H1 (cell line): ENCODE results near the gene SLC39A11. TPM values are rescaled to one million over a fixed set of nuclear protein-coding genes. Genes with fewer than 3 reads are reported as not detected.

Experiments used
- CTCF ChIA-PET: fragments of 300-600 bp; sonication (Branson Sonifier 250); formaldehyde crosslinking; loops from one replicate; lab custom pipeline; 2021; ENCODE audit not compliant: partially characterized antibody; lab: Charles Lee
- POLR2A ChIA-PET: fragments of 300-600 bp; sonication (Branson Sonifier 250); formaldehyde crosslinking; loops from one replicate; lab custom pipeline; 2021; ENCODE audit warnings: inconsistent platforms; ENCODE audit not compliant: partially characterized antibody; lab: Charles Lee
- DNase-seq, 2 experiments: peaks; one replicate each; pipeline versions ENCODE4 v3.0.0 to v3.0.0-alpha.2; 2010 to 2022; ENCODE audit warnings: low spot score in 2 of 2, low read depth in 1 of 2, mixed read lengths in 1 of 2
- FAIRE-seq: peaks from 2 replicates; lab custom pipeline; 2011; peaks lifted over from hg19 to GRCh38; lab: Jason Lieb, UNC
- H2AFZ ChIP-seq: 2 replicates; pipeline ENCODE4 v1.8.1; 2012; ENCODE audit warnings: low read length, inconsistent platforms
- H2AK5ac ChIP-seq: 2 replicates; pipeline ENCODE4 v1.6.1; 2013; ENCODE audit warnings: low read depth, low read length
- H2BK120ac ChIP-seq: replicated peaks from 2 replicates; pipeline ENCODE3; 2013; ENCODE audit warnings: low read depth, low read length, inconsistent platforms
- H2BK12ac ChIP-seq: 2 replicates; pipeline ENCODE4 v1.6.1; 2013; ENCODE audit warnings: low read depth, low read length
- H2BK15ac ChIP-seq: 2 replicates; pipeline ENCODE4 v1.6.1; 2013; ENCODE audit warnings: low read length
- H2BK20ac ChIP-seq: 2 replicates; pipeline ENCODE4 v1.6.1; 2013; ENCODE audit warnings: low read length
- H2BK5ac ChIP-seq: 2 replicates; pipeline ENCODE4 v1.6.1; 2013; ENCODE audit warnings: low read depth, low read length
- H3K14ac ChIP-seq: 2 replicates; pipeline ENCODE4 v1.6.1; 2013; ENCODE audit warnings: inconsistent platforms; ENCODE audit not compliant: insufficient read length
- H3K18ac ChIP-seq: 2 replicates; pipeline ENCODE4 v1.6.1; 2013; ENCODE audit warnings: low read length; ENCODE audit errors: extremely low read depth
- H3K23ac ChIP-seq: 2 replicates; pipeline ENCODE4 v1.6.1; 2013; ENCODE audit warnings: inconsistent platforms; ENCODE audit not compliant: insufficient read length
- H3K23me2 ChIP-seq: 2 replicates; pipeline ENCODE4 v1.6.1; 2013; ENCODE audit warnings: low read depth, low read length
- H3K27ac ChIP-seq: 2 replicates; pipeline ENCODE4 v1.6.1; 2011; ENCODE audit warnings: low read depth, low read length, inconsistent platforms
- H3K27me3 ChIP-seq, 4 experiments: replicated peaks in 1 of 4; 1 replicate in 1 of 4; 2 replicates in 3 of 4; pipeline versions ENCODE4 v1.6.1 to v1.8.1; 2011 to 2013; ENCODE audit warnings: low read length in 3 of 4, mild to moderate bottlenecking in 3 of 4, inconsistent platforms in 2 of 4, mixed read lengths in 2 of 4, moderate library complexity in 1 of 4; ENCODE audit not compliant: control insufficient read depth in 3 of 4, insufficient read depth in 3 of 4; ENCODE audit errors: extremely low read depth in 1 of 4
- H3K36me3 ChIP-seq, 4 experiments: 2 replicates each; pipeline versions ENCODE4 v1.6.1 to v1.8.1; 2011 to 2013; ENCODE audit warnings: mild to moderate bottlenecking in 4 of 4, low read length in 3 of 4, moderate library complexity in 2 of 4, control low read depth in 1 of 4, inconsistent platforms in 1 of 4; ENCODE audit not compliant: insufficient read depth in 4 of 4, control insufficient read depth in 2 of 4
- H3K4ac ChIP-seq: replicated peaks from 2 replicates; pipeline ENCODE3; 2013; ENCODE audit warnings: low read length, low read depth, mixed read lengths, inconsistent platforms; ENCODE audit not compliant: insufficient read length
- H3K4me1 ChIP-seq, 4 experiments: replicated peaks in 1 of 4; 1 replicate in 1 of 4; 2 replicates in 3 of 4; pipeline versions ENCODE4 v1.6.1 to v1.8.1; 2011 to 2013; ENCODE audit warnings: low read length in 3 of 4, inconsistent platforms in 2 of 4, mixed read lengths in 1 of 4; ENCODE audit not compliant: insufficient read depth in 4 of 4, control insufficient read depth in 3 of 4
- H3K4me2 ChIP-seq, 2 experiments: 2 replicates each; pipeline versions ENCODE4 v1.6.1 to v1.8.1; 2011 to 2013; ENCODE audit warnings: low read depth in 2 of 2, low read length in 2 of 2, control low read depth in 1 of 2, inconsistent platforms in 1 of 2, mild to moderate bottlenecking in 1 of 2; ENCODE audit not compliant: insufficient read depth in 1 of 2
- H3K4me3 ChIP-seq, 4 experiments: fragments of 200-600, 300-600 bp in 1 of 4; sonication (generic), shearing (Covaris generic), sonication (Bioruptor Twin) in 1 of 4; 2 replicates each; pipeline versions ENCODE4 v1.5.1 to v1.8.1; 2011 to 2016; ENCODE audit warnings: low read length in 4 of 4, low read depth in 3 of 4, control low read depth in 2 of 4, inconsistent platforms in 2 of 4, mild to moderate bottlenecking in 2 of 4, mixed read lengths in 1 of 4, moderate library complexity in 1 of 4; ENCODE audit not compliant: insufficient read depth in 2 of 4; ENCODE audit errors: extremely low read depth in 1 of 4
- H3K56ac ChIP-seq: replicated peaks from 2 replicates; pipeline ENCODE3; 2013; ENCODE audit warnings: low read depth, mild to moderate bottlenecking, mixed read lengths, low read length, inconsistent platforms; ENCODE audit not compliant: insufficient read length
- H3K79me1 ChIP-seq: 2 replicates; pipeline ENCODE4 v1.6.1; 2013; ENCODE audit warnings: low read depth, low read length, control low read depth
- H3K79me2 ChIP-seq, 2 experiments: 2 replicates each; pipeline versions ENCODE4 v1.6.1 to v1.8.1; 2012 to 2013; ENCODE audit warnings: low read length in 2 of 2, mild to moderate bottlenecking in 2 of 2, inconsistent platforms in 1 of 2; ENCODE audit not compliant: insufficient read depth in 2 of 2, control insufficient read depth in 1 of 2
- H3K9ac ChIP-seq, 4 experiments: replicated peaks in 1 of 4; 1 replicate in 1 of 4; 2 replicates in 3 of 4; pipeline versions ENCODE4 v1.6.1 to v1.8.1; 2011 to 2013; ENCODE audit warnings: low read depth in 3 of 4, low read length in 3 of 4, control low read depth in 2 of 4, mild to moderate bottlenecking in 2 of 4, moderate library complexity in 2 of 4, inconsistent platforms in 1 of 4; ENCODE audit errors: extremely low read depth in 1 of 4
- H3K9me3 ChIP-seq, 2 experiments: 2 replicates each; pipeline versions ENCODE4 v1.6.1 to v1.8.1; 2012 to 2013; ENCODE audit warnings: mild to moderate bottlenecking in 2 of 2, moderate library complexity in 2 of 2, control low read depth in 1 of 2, inconsistent platforms in 1 of 2, low read depth in 1 of 2, low read length in 1 of 2, mixed read lengths in 1 of 2; ENCODE audit not compliant: insufficient read depth in 2 of 2
- H4K20me1 ChIP-seq, 2 experiments: replicated peaks in 1 of 2; 2 replicates each; pipeline versions ENCODE3 to v1.8.1; 2011 to 2013; ENCODE audit warnings: inconsistent platforms in 2 of 2, low read length in 2 of 2, mild to moderate bottlenecking in 1 of 2; ENCODE audit not compliant: insufficient read depth in 2 of 2, control insufficient read depth in 1 of 2
- H4K5ac ChIP-seq: 2 replicates; pipeline ENCODE4 v1.6.1; 2013; ENCODE audit warnings: low read length, low read depth, mixed read lengths, inconsistent platforms; ENCODE audit not compliant: insufficient read length
- H4K8ac ChIP-seq: 2 replicates; pipeline ENCODE4 v1.8.0; 2013; ENCODE audit warnings: mild to moderate bottlenecking, moderate library complexity, low read length, inconsistent platforms; ENCODE audit not compliant: insufficient read depth; ENCODE audit errors: extremely low read depth
- H4K91ac ChIP-seq: replicated peaks from 2 replicates; pipeline ENCODE3; 2013; ENCODE audit warnings: low read length, mixed read lengths, inconsistent platforms; ENCODE audit not compliant: insufficient read length
- JUN ChIP-seq: IDR thresholded peaks from 2 replicates; pipeline ENCODE4 v1.6.1; 2011; ENCODE audit warnings: low read depth, mild to moderate bottlenecking, improper control_type of control experiment, low read length
- TCF12 ChIP-seq: IDR thresholded peaks from 2 replicates; pipeline ENCODE4 v1.6.1; 2011; ENCODE audit warnings: low read depth, mild to moderate bottlenecking, low read length
- WGBS, 2 experiments: shearing (Covaris generic) in 1 of 2; methylation state at CpG; one replicate each; pipeline versions ENCODE4 v1.1.6 to v1.1.7; 2013 to 2015; ENCODE audit warnings: low lambda C conversion rate in 2 of 2, mixed read lengths in 2 of 2, inconsistent platforms in 1 of 2, low coverage in 1 of 2, missing lambda C conversion rate in 1 of 2; ENCODE audit not compliant: insufficient replicate concordance in 2 of 2, insufficient coverage in 1 of 2, insufficient read length in 1 of 2; ENCODE audit errors: extremely low coverage in 1 of 2, missing lambda C conversion rate in 1 of 2; 5-methylcytosine and 5-hydroxymethylcytosine counted together
- polyA plus RNA-seq, 7 experiments: library from polyadenylated mRNA; depleted of rRNA in 3 of 7; stranded (reverse) in 5 of 7; unstranded in 2 of 7; fragments of >200 nt in 5 of 7; fragments of 200-250 nt in 2 of 7; gene quantifications; 1 replicate in 5 of 7; 2 replicates in 1 of 7; 4 replicates in 1 of 7; pipeline versions ENCODE4 v1.2.1 to v1.2.3, GENCODE V29; 2011 to 2013; ENCODE audit warnings: missing spikeins in 2 of 7, mixed read lengths in 2 of 7
- total RNA-seq: library from RNA; stranded (reverse); fragmentation: NEBNext Ultra II Directional; extraction: Animal tissue kit (Norgen Biotek cat#: 25700); gene quantifications from 2 replicates; pipeline ENCODE4 v1.2.1, GENCODE V29; 2021
- TF ChIP-seq, protein P1 (sequence below): IDR thresholded peaks from 2 replicates; pipeline ENCODE4 v1.6.1; 2012; ENCODE audit warnings: low read length, inconsistent platforms

SLC39A11 gene
- total and polyA plus RNA-seq, 2 of the 8 experiments (the other 6 are each of a cell fraction or from before 2014, with no cell fraction given): 12.2 to 19.6 TPM

DNA sequence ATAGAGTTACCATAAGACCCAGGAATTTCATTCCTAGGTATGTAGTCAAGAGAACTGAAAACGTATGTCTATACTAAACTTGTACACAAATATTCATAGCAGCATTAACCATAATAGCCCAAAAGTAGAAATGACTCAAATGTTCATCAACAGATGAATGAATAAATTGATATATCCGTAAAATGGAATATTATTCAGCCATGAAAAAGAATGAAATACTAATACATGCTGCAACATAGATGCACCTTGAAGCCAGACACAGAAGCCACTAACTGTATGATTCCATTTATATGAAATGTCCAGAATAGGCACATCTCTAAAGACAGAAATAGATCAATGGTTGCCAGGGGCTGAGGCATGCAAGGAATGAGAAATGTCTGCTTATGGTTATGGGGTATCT lies 484.1 kb downstream of the SLC39A11 start:
- 78% methylated on average over 2 of the region's 2 CpGs; no CpG with 5 or more reads in 1 of the 2 experiments for WGBS, 2 experiments
- ChIA-PET POLR2A (no interaction called here), CTCF (no interaction called here)
- Histone ChIP-seq H3K27me3 (no peaks in the 10 kb centered on the region), H3K4me3 (no peak overlapping the region), H3K9ac (no peak overlapping the region), H3K4ac (no peak overlapping the region), H4K5ac (no peak overlapping the region), H2BK5ac (no peak overlapping the region), H2BK15ac (no peak overlapping the region), H3K4me1 (peaks cover 0 to 2% (median under 1%) of the 10 kb centered on the region in 4 experiments; a peak in 3 of 7 replicates), H2BK12ac (no peak overlapping the region), H3K23me2 (no peaks in the 10 kb centered on the region), H3K23ac (no peak overlapping the region), H3K9me3 (no peaks in the 10 kb centered on the region), H4K8ac (no peak overlapping the region), H2BK20ac (no peak overlapping the region), H3K79me2 (no peaks in the 10 kb centered on the region), H3K27ac (no peak overlapping the region), H3K36me3 (no peaks in the 10 kb centered on the region), H2AK5ac (no peak overlapping the region), H3K79me1 (no peaks in the 10 kb centered on the region), H4K20me1 (no peaks in the 10 kb centered on the region), H3K14ac (no peak overlapping the region), H3K18ac (no peak overlapping the region), H4K91ac (no peak overlapping the region), H3K56ac (no peak overlapping the region), H3K4me2 (no peak overlapping the region), H2AFZ (no peak overlapping the region), H2BK120ac (no peak overlapping the region)
- FAIRE-seq (no peak), DNase-seq (no peak)
- TF ChIP-seq TCF12 (no peak), JUN (no peak)
- TF ChIP-seq, protein P1, sequence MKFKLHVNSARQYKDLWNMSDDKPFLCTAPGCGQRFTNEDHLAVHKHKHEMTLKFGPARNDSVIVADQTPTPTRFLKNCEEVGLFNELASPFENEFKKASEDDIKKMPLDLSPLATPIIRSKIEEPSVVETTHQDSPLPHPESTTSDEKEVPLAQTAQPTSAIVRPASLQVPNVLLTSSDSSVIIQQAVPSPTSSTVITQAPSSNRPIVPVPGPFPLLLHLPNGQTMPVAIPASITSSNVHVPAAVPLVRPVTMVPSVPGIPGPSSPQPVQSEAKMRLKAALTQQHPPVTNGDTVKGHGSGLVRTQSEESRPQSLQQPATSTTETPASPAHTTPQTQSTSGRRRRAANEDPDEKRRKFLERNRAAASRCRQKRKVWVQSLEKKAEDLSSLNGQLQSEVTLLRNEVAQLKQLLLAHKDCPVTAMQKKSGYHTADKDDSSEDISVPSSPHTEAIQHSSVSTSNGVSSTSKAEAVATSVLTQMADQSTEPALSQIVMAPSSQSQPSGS: no peak
